Measurements from ENCODE around the gene FAM118B.

The FAM118B gene

DNA sequence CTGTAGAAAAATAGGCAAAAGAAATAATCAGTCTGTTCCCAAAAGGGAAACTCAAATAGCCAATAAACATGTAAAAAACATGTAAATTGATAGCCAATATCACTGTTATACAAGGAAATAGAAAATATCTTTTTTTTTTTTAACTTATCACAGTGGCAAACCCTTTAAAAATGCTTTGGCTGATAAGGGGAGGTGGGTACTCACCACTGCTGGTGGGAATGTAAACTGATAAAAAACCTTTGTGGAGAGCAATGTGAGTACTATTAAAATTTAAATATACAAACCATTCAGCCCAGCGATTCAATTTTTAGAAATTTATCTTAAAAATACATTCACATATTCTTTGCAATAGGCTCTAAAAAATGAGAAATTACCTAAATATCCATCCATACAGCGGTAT, 3.7 kb upstream of the FAM118B start:
- Histone ChIP-seq H3K36me3 (ENCODE audit: insufficient read depth, low read depth, low read length) (peaks cover 72% of the 10 kb centered on the region), H3K27ac (ENCODE audit: low read length) (no peak overlapping the region), H3K9me3 (ENCODE audit: insufficient read depth, low read depth, low read length) (no peaks in the 10 kb centered on the region), H3K27me3 (ENCODE audit: insufficient read depth, low read length) (no peaks in the 10 kb centered on the region), H3K4me1 (ENCODE audit: insufficient read depth, low read length) (peaks cover 4% of the 10 kb centered on the region; the same call in 1 of the 2 replicates), H3K9ac (ENCODE audit: low read depth, low read length) (no peak overlapping the region), H3K4me3 (ENCODE audit: low read length) (no peak overlapping the region)

- Histone ChIP-seq H3K4me3 (ENCODE audit: low read length) (peak overlapping the region; percentile 93), H3K27me3 (ENCODE audit: insufficient read depth, low read length) (no peaks in the 10 kb centered on the region), H3K9me3 (ENCODE audit: insufficient read depth, low read depth, low read length) (no peaks in the 10 kb centered on the region), H3K4me1 (ENCODE audit: insufficient read depth, low read length) (peaks cover 4% of the 10 kb centered on the region; the same call in 1 of the 2 replicates), H3K27ac (ENCODE audit: low read length) (no peak overlapping the region), H3K9ac (ENCODE audit: low read depth, low read length) (peak overlapping the region; percentile 91), H3K36me3 (ENCODE audit: insufficient read depth, low read depth, low read length) (peaks cover 43% of the 10 kb centered on the region)
Measured at GRCh38 chr11:126210871-126211235, 729 bp upstream of the FAM118B start.

- H3K9ac ChIP-seq (ENCODE audit: low read depth, low read length) = peak overlapping the region; percentile 91
- peak overlapping the region; percentile 93 for H3K4me3 ChIP-seq (ENCODE audit: low read length)
- H3K36me3 ChIP-seq (ENCODE audit: insufficient read depth, low read depth, low read length) = peaks cover 29% of the 10 kb centered on the region
- no peaks in the 10 kb centered on the region for H3K27me3 ChIP-seq (ENCODE audit: insufficient read depth, low read length)
- H3K9me3 ChIP-seq (ENCODE audit: insufficient read depth, low read depth, low read length) = no peaks in the 10 kb centered on the region
- peak overlapping the region; percentile 79 for H3K27ac ChIP-seq (ENCODE audit: low read length)
- H3K4me1 ChIP-seq (ENCODE audit: insufficient read depth, low read length) = peaks cover 4% of the 10 kb centered on the region; the same call in 1 of the 2 replicates
Measured at GRCh38 chr11:126212089-126212660, 593 bp downstream of the FAM118B start.

- Histone ChIP-seq H3K4me3 (ENCODE audit: low read length) (no peak overlapping the region), H3K27me3 (ENCODE audit: insufficient read depth, low read length) (no peaks in the 10 kb centered on the region), H3K27ac (ENCODE audit: low read length) (no peak overlapping the region), H3K9me3 (ENCODE audit: insufficient read depth, low read depth, low read length) (no peaks in the 10 kb centered on the region), H3K36me3 (ENCODE audit: insufficient read depth, low read depth, low read length) (peaks cover 8% of the 10 kb centered on the region), H3K4me1 (ENCODE audit: insufficient read depth, low read length) (peaks cover 4% of the 10 kb centered on the region; the same call in 1 of the 2 replicates), H3K9ac (ENCODE audit: low read depth, low read length) (no peak overlapping the region)
Measured at GRCh38 chr11:126214441-126214840, 2.9 kb downstream of the FAM118B start.

GRCh38 chr11:126214841-126215240, 3.3 kb downstream of the FAM118B start:
- no peaks in the 10 kb centered on the region for H3K27me3 ChIP-seq (ENCODE audit: insufficient read depth, low read length)
- H3K36me3 ChIP-seq (ENCODE audit: insufficient read depth, low read depth, low read length) = peaks cover 4% of the 10 kb centered on the region; the same call in 1 of the 2 replicates
- no peak overlapping the region for H3K9ac ChIP-seq (ENCODE audit: low read depth, low read length)
- H3K4me3 ChIP-seq (ENCODE audit: low read length) = no peak overlapping the region
- H3K9me3 ChIP-seq (ENCODE audit: insufficient read depth, low read depth, low read length) = no peaks in the 10 kb centered on the region
- peaks cover 4% of the 10 kb centered on the region; the same call in 1 of the 2 replicates for H3K4me1 ChIP-seq (ENCODE audit: insufficient read depth, low read length)
- H3K27ac ChIP-seq (ENCODE audit: low read length) = no peak overlapping the region

DNA sequence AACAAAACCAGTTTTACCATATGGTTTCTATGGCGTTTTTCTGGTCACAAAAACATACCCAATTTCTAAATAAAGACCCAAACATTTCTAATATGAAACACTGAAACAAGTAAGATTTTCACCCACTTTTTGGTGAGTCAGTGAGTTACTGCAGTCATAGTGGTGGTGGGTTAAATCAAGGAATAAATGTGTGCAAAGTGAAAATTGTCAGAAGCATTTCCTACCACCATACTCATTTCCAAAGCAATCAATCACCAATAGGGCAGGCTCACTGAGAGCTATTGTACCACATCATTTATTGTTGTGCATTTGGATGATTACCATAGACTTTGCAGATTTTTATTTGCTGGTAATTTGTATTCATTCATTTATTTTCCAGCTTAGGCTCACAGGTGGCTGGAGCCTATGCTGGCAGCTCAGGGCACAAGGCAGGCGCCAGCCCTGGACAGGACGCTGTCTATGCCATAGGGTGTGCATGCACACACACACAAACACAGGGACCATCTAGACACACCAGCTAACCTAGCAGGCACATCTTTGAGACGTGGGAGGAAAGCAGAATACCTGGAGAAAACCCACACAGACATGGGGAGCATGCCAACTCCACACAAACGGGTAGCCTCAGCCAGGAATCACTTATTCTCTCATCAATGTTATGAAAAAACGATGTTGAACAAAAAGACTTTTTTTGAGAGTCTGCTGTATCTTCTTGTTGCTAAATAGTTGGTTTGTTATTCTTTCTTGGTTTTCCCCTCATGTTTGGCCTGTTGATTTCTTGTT, 5.1 kb downstream of the FAM118B start:
- H3K4me1 ChIP-seq (ENCODE audit: insufficient read depth, low read length) = peaks cover 4% of the 10 kb centered on the region; the same call in 1 of the 2 replicates
- H3K27ac ChIP-seq (ENCODE audit: low read length) = no peak overlapping the region
- H3K4me3 ChIP-seq (ENCODE audit: low read length) = no peak overlapping the region
- no peaks in the 10 kb centered on the region for H3K9me3 ChIP-seq (ENCODE audit: insufficient read depth, low read depth, low read length)
- H3K36me3 ChIP-seq (ENCODE audit: insufficient read depth, low read depth, low read length) = no peaks in the 10 kb centered on the region
- no peaks in the 10 kb centered on the region for H3K27me3 ChIP-seq (ENCODE audit: insufficient read depth, low read length)
- H3K9ac ChIP-seq (ENCODE audit: low read depth, low read length) = no peak overlapping the region

DNA sequence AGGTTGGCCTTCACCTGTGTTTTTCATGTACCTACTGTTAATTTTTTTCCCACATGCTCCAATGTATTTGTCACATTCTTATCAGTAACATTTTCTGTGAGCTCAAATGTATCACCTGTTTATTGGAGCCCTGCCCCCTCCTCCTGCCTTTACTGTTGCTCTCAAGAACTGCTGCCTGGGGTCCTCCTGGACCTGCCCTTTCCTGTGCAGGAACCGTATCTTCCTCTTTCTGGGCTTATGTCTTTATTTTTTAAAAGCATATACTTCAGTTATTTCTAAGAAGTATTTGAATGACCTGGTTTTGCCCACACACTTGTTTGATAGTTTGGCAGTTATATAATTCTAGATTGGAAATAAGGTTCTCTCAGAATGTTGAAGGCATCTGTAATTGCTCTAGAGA, 5.9 kb downstream of the FAM118B start:
- Histone ChIP-seq H3K4me1 (ENCODE audit: insufficient read depth, low read length) (peaks cover 4% of the 10 kb centered on the region; the same call in 1 of the 2 replicates), H3K36me3 (ENCODE audit: insufficient read depth, low read depth, low read length) (no peaks in the 10 kb centered on the region; the same call in 1 of the 2 replicates), H3K9ac (ENCODE audit: low read depth, low read length) (no peak overlapping the region), H3K9me3 (ENCODE audit: insufficient read depth, low read depth, low read length) (no peaks in the 10 kb centered on the region), H3K27ac (ENCODE audit: low read length) (no peak overlapping the region), H3K4me3 (ENCODE audit: low read length) (no peak overlapping the region), H3K27me3 (ENCODE audit: insufficient read depth, low read length) (no peaks in the 10 kb centered on the region)

GRCh38 chr11:126219547-126219946, 8.0 kb downstream of the FAM118B start:
- no peaks in the 10 kb centered on the region for H3K4me1 ChIP-seq (ENCODE audit: insufficient read depth, low read length)
- H3K36me3 ChIP-seq (ENCODE audit: insufficient read depth, low read depth, low read length) = no peaks in the 10 kb centered on the region; the same call in 1 of the 2 replicates
- H3K9ac ChIP-seq (ENCODE audit: low read depth, low read length) = no peak overlapping the region
- no peak overlapping the region for H3K4me3 ChIP-seq (ENCODE audit: low read length)
- no peaks in the 10 kb centered on the region for H3K27me3 ChIP-seq (ENCODE audit: insufficient read depth, low read length)
- H3K27ac ChIP-seq (ENCODE audit: low read length) = no peak overlapping the region
- H3K9me3 ChIP-seq (ENCODE audit: insufficient read depth, low read depth, low read length) = no peaks in the 10 kb centered on the region

DNA sequence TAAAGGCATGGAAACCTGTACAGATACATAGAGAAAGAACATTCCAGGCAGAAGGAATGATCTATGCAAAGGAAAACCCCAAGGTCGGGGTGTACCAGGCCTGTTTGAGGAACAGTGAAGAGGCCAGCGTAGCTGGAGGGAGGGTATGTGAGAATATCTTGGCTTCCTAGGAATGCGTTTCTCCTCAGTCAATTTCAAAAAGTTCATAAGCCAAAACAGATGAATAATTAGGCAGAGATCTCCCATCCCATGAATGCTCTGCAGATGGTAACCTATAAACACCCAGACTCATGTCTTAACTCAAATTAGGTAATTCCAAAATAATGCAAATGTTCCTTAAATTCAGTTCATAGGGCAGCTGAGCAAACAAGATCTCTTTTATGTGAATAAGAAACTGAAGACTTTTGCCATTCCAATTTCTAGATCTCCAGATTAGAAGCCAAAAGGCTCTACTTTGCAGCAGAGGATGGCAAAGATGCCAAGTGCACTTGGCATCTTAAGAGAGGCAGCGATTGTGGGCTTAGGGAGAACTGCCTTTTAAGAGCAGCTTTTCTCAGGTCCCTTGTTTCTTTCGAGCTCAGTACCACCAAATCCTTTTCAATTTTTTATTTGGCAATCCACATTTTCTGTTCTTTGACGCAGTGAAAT, 13.2 kb downstream of the FAM118B start:
- no peak overlapping the region for H3K9ac ChIP-seq (ENCODE audit: low read depth, low read length)
- peaks cover 2% of the 10 kb centered on the region; the same call in 1 of the 2 replicates for H3K36me3 ChIP-seq (ENCODE audit: insufficient read depth, low read depth, low read length)
- no peak overlapping the region for H3K4me3 ChIP-seq (ENCODE audit: low read length)
- no peaks in the 10 kb centered on the region for H3K9me3 ChIP-seq (ENCODE audit: insufficient read depth, low read depth, low read length)
- H3K27me3 ChIP-seq (ENCODE audit: insufficient read depth, low read length) = no peaks in the 10 kb centered on the region
- no peak overlapping the region for H3K27ac ChIP-seq (ENCODE audit: low read length)
- no peaks in the 10 kb centered on the region for H3K4me1 ChIP-seq (ENCODE audit: insufficient read depth, low read length)

DNA sequence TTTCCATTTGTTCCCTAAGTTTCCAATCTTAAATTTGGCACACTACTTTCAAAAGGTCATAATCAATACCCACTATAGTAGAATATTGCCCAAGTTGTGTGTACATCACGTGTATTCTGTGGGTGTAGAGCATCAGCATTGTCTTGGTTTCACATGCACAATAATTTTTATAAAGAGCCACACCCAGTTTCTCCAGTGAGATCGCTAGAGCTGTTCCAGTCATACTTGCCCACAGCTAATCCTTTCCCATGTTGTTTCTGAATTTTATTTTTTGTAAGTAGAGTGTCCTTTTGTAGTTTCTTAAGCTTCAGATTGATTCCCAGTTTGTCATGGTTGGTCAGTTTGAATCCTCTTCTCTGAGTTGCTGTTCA, 13.7 kb downstream of the FAM118B start:
- Histone ChIP-seq H3K27ac (ENCODE audit: low read length) (no peak overlapping the region), H3K9me3 (ENCODE audit: insufficient read depth, low read depth, low read length) (no peaks in the 10 kb centered on the region), H3K4me1 (ENCODE audit: insufficient read depth, low read length) (no peaks in the 10 kb centered on the region), H3K36me3 (ENCODE audit: insufficient read depth, low read depth, low read length) (peaks cover 6% of the 10 kb centered on the region; the same call in 1 of the 2 replicates), H3K4me3 (ENCODE audit: low read length) (no peak overlapping the region), H3K27me3 (ENCODE audit: insufficient read depth, low read length) (no peaks in the 10 kb centered on the region), H3K9ac (ENCODE audit: low read depth, low read length) (no peak overlapping the region)

DNA sequence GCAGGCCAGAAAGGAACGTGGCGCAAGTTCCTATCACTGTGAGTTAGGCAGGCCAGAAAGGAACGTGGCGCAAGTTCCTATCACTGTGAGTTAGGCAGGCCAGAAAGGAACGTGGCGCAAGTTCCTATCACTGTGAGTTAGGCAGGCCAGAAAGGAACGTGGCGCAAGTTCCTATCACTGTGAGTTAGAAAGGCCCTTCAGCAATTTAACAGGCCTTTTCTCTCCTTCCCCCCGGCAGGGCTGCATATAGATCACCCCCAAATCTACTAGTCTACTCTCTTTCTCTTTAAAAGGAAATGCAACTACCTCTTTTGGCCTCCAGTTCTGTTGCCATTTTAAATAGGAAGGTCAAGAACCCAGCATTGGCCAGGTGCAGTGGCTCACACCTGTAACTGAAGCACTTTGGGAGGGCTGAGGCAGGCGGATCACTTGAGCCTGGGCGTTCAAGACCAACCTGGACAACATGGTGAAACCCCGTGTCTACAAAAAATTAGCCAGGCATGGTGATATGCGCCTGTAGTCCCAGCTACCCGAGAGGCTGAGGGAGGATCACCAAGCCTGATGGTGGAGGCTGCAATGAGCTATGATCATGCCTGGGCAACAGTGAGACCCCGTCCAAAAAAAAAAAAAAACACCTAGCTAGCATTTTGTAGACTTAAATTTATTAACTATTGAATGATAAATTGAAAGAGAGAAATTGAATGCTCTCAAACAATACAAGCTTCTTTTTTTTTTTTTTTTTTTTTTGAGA, 14.9 kb downstream of the FAM118B start:
- peaks cover 16% of the 10 kb centered on the region; the same call in 1 of the 2 replicates for H3K36me3 ChIP-seq (ENCODE audit: insufficient read depth, low read depth, low read length)
- no peak overlapping the region for H3K27ac ChIP-seq (ENCODE audit: low read length)

More for the DNA sequence above, 14.9 kb downstream of the FAM118B start:
- H3K4me3 ChIP-seq (ENCODE audit: low read length) = no peak overlapping the region
- H3K27me3 ChIP-seq (ENCODE audit: insufficient read depth, low read length) = no peaks in the 10 kb centered on the region
- H3K4me1 ChIP-seq (ENCODE audit: insufficient read depth, low read length) = no peaks in the 10 kb centered on the region
- H3K9me3 ChIP-seq (ENCODE audit: insufficient read depth, low read depth, low read length) = no peaks in the 10 kb centered on the region
- no peak overlapping the region for H3K9ac ChIP-seq (ENCODE audit: low read depth, low read length)

Measured in iPS-20b (cell line).